ENCODE data around the gene BTN2A1. TPM values are rescaled to one million over a fixed set of nuclear protein-coding genes. Genes with fewer than 3 reads are reported as not detected.
A peak's percentile ranks its signal among the peaks of the same experiment; 100 is the strongest.

BTN2A1 gene
- total and polyA plus RNA-seq, 9 of the 15 experiments (the other 6 are each of a cell fraction or from before 2014, with no cell fraction given): 6.7 to 22.1 (median 16.4) TPM

GRCh38 chr6:26457264-26457805, 420 bp upstream of the BTN2A1 start:
- H3K4me3 ChIP-seq: peak overlapping the region; percentile 93
- 22% methylated on average over 9 of the region's 9 CpGs for WGBS (ENCODE audit: insufficient coverage, low coverage, missing lambda C conversion rate)
- in situ Hi-C loops (cut with MboI): no loop called here
- TF ChIP-seq TCF7 (IDR thresholded peaks at IDR 0.05; ENCODE audit: borderline replicate concordance) (no peak), ZNF282 (CRISPR knock-in tag; IDR thresholded peaks at IDR 0.05) (no peak), KHSRP (IDR thresholded peaks at IDR 0.05) (no peak), ZNF133 (CRISPR knock-in tag; IDR thresholded peaks at IDR 0.05) (no peak), CREB1 (IDR thresholded peaks at IDR 0.05) (no peak), CREB1 (CRISPR knock-in tag; IDR thresholded peaks at IDR 0.05) (no peak), TSHZ1 (CRISPR knock-in tag; IDR thresholded peaks at IDR 0.05) (no peak), THRA (IDR thresholded peaks at IDR 0.05) (no peak), ZNF263 (CRISPR knock-in tag; IDR thresholded peaks at IDR 0.05; ENCODE audit: borderline replicate concordance) (no peak), ZNF212 (CRISPR knock-in tag; IDR thresholded peaks at IDR 0.05) (no peak), MITF (IDR thresholded peaks at IDR 0.05) (no peak), SMARCA5 (IDR thresholded peaks at IDR 0.05) (no peak), NRF1 (conservative IDR thresholded peaks at IDR 0.05 in 1 of 2, IDR thresholded peaks at IDR 0.05 in 1 of 2) (no peak), FOXJ2 (tag; IDR thresholded peaks at IDR 0.05) (0 out of 2 replicates have a peak, but pooled peaks have one; percentile 25), TCF3 (CRISPR knock-in tag; IDR thresholded peaks at IDR 0.05) (no peak), BRD4 (IDR thresholded peaks at IDR 0.05) (peak; percentile 36; the same call in 1 of the 2 replicates), ZNF512 (tag; IDR thresholded peaks at IDR 0.05) (peak; percentile 86)

More at GRCh38 chr6:26457264-26457805, 420 bp upstream of the BTN2A1 start:
- Histone ChIP-seq H3K79me2 (ENCODE audit: control insufficient read depth, insufficient read depth, low read length) (peaks cover 23% of the 10 kb centered on the region), H3K9ac (ENCODE audit: insufficient read depth in 1 of 2, low read depth in 2 of 2, low read length in 2 of 2) (peak overlapping the region; percentile 90 to 97; a peak in 3 of 4 replicates), H2AFZ (ENCODE audit: low read depth, low read length) (peak overlapping the region; percentile 98), H3K27me3 (ENCODE audit: control insufficient read depth in 2 of 2, insufficient read depth in 2 of 2, low read length in 2 of 2) (no peaks in the 10 kb centered on the region), H3K36me3 (ENCODE audit: control insufficient read depth, insufficient read depth, low read length) (peaks cover 28% of the 10 kb centered on the region), H4K20me1 (replicated peaks; ENCODE audit: control insufficient read depth, insufficient read depth, low read length) (no peaks in the 10 kb centered on the region), H3K4me2 (ENCODE audit: insufficient read depth, low read length) (peak overlapping the region; percentile 97), H3K9me3 (replicated peaks; ENCODE audit: control insufficient read depth, insufficient read depth, low read depth, low read length) (no peaks in the 10 kb centered on the region), H3K9me1 (ENCODE audit: control insufficient read depth, insufficient read depth, low read length) (no peaks in the 10 kb centered on the region), H3K27ac (ENCODE audit: extremely low read depth, low read depth, low read length) (peak overlapping the region; percentile 87), H3K4me1 (replicated peaks in 1 of 2; ENCODE audit: control insufficient read depth in 2 of 2, insufficient read depth in 2 of 2, low read length in 2 of 2) (peaks cover 6 to 14% of the 10 kb centered on the region in 2 experiments; a peak in 3 of 5 replicates)
- POLR2A ChIA-PET: interaction anchor here (0.7 to 3.0 kb wide), 2 partner anchors 12 to 153 kb away, joined by 4 to 21 read pairs; no protein-coding TSS in a partner anchor
- FAIRE-seq: no peak
- BruUV-seq (replicated peaks): no TSS peak
- CTCF ChIA-PET (ENCODE audit: low intra/inter-chr PET ratio): no interaction called here
- DNase-seq (ENCODE audit: extremely low read depth in 1 of 4, low spot score in 3 of 4): peak in 3 of 4 experiments; percentile 37 to 50 (median 45)
- intact Hi-C loops (cut with micrococcal nuclease): no loop called here
- peak; percentile 64 for ATAC-seq
